Colon (tissue), 2 donors: ENCODE data around the gene CNFN.

Experiments
- FAIRE-seq: peaks from 2 replicates; lab custom pipeline; 2012; peaks lifted over from hg19 to GRCh38; lab: Jason Lieb, UNC
- donor health status: control.
- donor health status: control.

Gene CNFN, protein sequence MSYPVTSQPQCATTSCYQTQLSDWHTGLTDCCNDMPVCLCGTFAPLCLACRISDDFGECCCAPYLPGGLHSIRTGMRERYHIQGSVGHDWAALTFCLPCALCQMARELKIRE

DNA sequence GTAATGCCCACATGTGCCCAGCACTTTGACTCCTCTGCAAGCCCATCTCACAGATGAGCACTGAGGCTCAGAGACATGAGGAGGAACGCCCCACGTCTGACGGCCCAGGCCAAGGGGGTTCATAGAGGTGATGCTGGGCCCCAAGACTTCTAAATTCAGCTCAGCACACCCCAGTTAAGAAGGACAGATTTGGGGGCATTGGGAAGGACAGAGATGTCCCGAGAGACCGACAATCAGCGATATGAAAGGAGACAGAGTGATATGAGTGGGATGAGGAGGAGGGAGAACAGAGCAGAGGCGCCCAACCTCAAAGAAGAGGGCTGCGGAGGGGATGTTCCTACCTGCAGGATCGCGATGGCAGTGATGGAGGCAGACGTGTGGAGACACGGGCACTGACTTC is at the start of gene CNFN:
CNFN (minus strand) TSS at position 399 of the 400 bp plus-strand sequence. CDS start 1,260 bp downstream, outside the sequence.
- no peak for FAIRE-seq

DNA sequence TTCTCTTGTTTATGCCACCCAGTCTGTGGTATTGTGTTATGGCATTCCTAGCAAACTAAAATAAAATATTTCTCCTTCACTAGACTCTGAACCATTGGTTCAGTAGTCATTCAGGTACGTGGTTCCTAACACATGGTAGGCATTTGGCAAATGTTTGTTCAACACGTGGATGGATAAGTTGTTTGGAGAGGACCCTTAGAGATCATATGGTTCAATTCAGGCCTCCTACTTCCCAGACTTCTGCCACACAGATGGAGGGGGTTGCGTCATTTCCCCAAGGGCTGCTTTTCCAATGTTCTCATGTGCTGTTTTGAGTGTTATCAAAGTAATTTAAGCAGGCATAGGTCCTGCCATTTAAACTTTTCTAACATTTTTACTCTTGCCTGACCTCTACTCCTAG is 45.9 kb upstream of the CNFN start:
- FAIRE-seq: no peak

DNA sequence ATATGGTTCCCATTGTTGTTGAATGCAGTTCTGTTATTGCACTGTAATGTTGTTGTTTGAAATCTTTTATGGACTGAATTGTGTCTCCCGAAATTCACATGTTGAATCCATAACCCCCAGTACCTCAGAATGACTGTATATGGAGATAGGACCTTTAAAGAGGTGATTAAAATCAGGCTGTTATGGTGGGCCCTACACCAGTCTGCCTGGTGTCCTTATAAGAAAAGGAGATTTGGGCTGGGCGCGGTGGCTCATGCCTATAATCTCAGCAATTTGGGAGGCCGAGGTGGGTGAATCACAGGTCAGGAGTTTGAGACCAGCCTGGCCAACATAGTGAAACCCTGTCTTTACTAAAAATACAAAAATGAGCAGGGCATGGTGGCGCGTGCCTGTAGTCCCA is 45.2 kb upstream of the CNFN start:
- no peak for FAIRE-seq

DNA sequence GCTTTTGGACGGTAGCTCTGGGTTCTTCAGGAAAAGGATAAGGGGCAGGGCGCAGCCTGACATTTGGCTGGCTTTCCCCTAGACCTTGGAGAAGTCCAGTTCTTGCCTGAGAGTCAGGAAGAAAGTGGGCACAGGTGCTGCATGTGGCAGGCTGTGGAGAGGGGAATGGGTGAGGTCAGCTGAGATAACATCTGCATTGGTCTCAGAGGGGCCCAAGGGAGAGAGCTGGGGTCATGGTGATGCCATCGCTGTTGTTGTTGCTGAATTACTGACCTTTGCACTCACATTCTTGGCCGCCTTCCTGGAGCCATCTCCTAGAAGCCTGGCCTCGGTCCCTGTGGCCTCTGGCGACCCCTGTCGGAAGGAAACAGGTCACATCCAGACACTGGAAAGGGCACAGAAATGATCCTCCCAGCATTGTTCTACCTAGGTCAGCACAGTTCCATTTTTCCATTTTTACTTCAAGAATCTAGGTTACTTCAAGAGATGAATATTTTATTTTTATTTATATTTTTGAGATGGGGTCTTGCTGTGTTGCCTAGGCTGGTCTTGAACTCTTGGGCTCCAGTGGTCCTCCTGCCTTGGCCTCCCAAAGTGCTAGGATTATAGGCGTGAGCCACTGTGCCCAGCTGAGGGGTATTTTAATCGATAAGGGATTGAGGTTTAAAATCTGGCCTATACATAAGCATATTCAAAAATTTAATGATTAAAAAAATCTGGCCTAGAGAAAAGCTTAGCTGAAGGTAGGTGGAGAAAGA is 43.6 kb upstream of the CNFN start:
- FAIRE-seq: no peak

DNA sequence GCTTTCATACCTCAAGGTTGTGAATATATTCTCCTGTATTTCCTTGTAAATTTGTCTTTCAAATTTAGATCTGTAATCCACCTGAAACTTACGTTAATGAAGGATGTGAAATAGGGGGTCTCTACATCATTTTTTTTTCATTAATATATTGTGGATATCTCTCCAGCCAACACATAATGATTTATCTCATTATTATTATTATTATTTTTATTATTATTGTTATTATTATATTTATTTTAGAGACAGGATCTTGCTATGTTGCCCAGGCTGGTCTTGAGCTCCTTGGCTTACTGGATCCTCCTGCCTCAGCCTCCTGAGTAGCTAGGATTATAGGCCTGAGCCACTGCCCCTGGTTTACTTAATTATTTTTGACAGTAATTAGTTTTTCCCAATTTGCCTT is 41.4 kb upstream of the CNFN start:
- no peak for FAIRE-seq

DNA sequence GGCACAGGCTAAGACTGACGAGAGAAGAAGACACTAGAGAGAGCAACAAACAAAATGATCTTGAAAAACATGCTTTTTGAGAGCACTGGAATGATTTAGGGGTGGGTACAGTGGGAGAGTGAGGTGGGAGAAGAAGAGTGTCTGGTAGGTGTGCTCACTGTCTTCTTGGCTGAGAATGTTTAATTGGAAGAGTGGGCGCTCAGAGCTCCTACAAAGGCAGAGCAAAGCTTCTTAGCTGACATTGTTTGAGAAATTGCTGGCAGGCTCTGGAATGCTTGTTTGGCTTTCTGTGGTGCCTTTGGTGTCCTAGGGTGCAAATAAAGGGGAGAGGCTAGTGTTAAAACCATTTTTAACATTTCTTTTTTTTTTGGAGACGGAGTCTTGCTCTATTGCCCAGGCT is 38.6 kb upstream of the CNFN start:
- FAIRE-seq: no peak

DNA sequence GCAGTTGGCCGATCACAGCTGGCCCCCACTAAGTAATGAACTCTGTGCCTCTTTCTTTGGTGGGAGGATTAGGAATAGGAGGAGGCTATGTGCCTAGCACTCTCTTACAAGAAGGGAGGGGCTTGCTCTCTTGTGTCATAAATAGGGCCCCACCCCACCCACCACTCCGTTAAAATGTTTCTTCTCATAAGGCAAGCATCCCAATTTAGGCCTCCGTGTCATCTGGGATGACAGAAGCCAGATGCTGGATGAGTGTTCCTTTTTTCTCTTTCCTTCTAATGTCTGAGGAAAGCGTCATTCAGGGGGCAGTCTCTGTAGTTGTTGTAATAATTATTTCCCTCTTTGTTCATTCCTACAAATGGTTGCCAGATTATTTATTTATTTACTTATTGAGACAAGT is 37.2 kb upstream of the CNFN start, which contains the start of gene LIPE:
LIPE (minus strand) TSS at position 76 of the 400 bp plus-strand sequence. CDS start 239 bp downstream, outside the sequence.
- FAIRE-seq: no peak

DNA sequence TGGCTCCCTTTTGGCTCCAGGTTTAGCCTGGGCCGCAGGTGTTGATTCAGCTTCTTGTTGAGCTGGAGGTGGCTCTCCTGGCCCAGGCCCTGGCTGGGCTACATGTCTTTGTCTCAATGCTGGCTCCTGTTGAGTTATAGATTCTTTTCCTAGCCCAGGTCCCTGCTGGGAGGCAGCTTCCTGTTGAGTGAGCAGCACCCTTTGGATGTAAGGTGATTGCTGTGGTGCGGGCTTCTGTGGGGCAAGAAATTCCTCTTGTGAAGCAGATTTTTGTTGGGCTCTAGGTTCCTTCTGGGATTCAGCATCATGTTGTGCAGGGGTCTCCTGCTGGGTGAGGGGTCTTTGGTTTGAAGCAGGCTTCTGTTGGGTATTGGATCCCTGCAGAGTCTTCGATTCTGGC is 36.5 kb upstream of the CNFN start:
- FAIRE-seq: no peak

DNA sequence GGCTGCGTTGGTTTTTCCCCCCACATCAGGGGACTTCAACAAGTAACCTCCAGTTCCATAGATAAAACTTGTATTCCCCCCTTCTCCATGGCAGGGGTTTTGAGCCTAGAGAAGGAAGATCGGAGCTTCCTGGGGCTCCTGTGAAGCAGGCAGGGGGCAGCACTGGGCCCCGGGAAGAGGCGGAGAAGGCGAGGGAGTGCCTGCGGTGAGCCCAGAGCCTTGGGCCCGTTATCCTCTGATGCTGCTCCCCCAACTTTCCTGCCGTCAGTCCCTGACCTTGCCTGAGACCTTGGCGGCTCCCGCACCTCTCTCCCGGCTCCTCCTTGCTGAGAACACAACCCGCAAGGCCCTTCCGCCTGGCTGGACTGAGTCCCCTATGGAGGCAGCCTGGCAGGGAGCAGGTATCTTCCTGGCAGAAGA is 34.6 kb upstream of the CNFN start:
- FAIRE-seq: no peak

DNA sequence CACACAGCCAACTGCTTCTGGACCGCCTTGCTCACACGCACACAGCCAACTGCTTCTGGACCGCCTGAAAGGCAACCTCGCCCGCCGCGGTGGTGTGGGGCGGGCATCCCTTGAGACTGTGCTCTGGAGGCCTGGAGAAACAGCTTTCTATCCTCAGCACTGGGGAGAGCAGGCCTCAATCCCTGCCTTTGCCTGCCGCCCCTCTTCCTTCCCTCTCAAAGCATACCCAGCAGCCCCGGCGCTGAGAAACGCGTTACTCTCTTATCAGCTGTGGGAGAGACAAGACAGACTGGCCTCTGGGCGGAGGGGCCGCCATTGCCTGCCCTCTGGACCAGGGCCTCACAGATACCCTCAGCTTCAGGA is 34.2 kb upstream of the CNFN start:
- no peak for FAIRE-seq

DNA sequence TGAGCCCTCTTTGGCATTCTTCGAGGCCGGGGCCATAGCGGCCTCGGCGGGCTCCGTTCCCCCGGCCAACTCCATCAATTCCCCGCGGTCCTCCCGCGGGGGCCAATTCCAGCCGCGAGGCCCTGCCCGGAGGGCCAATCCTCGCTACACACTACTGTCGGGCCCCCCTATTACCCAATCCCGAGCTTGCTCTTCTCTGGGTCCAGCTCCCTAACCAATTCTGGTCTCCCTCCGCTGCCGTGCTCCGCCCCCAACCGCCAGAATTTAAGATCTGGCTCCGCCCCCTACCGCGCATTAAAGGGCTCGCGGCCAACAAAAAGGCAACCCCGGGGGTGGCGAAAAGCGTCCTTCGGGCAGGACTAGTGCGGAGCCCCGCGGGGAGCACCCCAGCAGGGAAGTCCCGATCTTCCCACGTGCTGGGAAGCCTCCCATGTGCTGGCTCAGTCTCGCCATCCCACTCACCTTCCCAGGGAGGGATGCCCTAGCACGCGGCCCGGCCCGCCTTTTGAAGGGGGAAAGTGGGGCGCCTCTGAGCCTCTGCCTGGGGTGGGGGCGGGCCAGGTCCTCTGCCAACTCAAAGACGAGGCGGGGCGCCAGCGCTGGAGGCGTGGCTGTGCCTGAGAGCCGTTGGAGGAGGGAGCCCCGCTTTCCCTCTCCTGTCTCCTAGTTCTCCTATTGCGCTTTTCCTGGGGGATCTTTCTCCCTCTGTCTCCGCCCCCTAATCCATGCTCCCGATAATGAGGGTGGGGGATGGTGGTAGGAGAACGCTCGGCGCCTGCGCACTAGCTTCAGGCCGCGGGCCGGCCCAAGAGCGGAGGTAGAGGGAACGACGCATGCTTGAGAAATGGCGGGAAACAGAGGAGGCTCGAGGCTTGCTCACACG is 33.6 kb upstream of the CNFN start:
- FAIRE-seq: no peak

DNA sequence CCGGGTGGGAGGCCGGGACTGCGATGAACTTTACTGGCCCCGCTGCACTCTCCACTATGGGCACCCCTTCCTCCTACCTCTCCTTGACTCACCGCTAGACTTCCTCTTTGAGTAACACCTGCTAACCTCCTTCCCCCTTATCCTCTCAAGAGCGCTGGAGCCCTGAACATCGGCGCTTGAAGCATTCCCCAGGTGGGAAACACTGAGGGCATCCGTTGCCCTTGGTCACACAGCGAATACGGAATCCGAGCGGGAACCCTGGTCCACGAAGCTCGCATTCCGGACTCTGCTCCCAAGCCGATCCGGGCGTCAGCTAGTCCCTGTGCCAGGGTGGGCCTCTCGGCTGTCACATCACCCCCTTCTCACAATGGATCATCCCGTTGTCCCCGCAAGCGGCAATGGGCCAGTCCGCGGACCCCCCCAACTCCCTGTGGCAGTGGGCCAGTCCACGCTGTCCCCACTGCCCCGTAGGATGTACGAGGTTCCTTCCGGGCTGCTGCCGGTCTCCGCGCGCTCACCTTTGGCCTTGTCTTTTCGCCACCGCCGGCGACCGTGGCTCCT is 32.9 kb upstream of the CNFN start:
- FAIRE-seq: no peak

DNA sequence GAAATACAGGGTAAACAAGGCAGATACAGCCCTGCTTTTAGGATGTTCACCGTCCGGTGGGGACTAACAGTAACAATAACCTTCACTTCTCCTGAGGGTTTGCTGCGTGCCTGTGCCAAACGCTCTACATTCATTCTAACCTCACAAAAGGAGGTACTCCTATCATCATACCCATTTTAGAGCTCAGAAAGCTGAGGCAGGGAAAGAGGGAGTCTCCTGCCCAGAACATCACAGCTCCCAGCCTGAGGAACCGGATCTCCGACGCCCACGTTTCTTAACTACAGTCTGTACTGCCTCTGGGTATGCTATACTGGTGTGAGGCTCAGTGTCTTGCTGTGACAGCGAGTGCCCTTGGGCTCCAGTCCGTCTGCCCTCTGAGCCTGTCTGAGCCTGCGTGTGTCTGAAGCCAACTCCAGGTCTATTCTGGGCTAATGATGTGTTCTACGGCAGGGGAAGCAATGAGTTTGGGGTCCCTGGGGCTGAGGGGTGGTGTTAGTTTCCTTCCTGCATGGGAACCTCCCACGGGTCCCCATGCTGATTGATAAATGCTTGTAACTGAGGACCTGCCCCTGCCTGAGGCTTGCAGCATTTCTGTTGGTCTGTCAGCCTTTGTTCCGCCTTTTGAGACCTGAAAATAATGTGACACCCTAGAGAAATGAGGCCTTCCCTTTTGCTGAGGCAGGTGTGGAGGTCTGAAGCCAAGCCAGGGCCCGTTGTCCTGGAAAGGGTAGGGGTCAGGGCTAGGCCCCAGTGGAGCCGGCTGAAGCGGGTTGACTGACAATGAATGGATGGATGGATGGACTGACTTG is 32.2 kb upstream of the CNFN start:
- FAIRE-seq: no peak

DNA sequence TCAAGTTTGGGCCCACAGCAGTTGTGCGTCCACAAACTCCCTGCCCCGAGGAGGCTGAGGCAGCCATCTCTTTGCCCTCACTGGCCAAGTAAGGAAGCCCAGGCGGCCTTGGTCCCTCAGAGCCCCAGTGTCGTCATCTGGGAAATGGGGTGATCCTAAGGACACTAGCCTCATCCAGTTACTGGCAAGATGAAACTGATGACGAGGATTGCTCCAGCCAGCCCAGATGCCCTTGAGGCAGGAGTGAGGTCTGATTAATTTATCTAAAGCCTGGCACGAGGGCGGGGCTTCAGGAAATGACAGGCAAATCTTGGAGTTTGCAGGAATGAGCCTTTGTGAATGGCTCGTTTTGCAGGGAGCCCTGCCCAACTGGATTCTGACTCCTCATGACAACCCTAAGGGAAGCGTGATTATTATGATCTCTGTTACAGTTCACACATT is 31.5 kb upstream of the CNFN start:
- no peak for FAIRE-seq

DNA sequence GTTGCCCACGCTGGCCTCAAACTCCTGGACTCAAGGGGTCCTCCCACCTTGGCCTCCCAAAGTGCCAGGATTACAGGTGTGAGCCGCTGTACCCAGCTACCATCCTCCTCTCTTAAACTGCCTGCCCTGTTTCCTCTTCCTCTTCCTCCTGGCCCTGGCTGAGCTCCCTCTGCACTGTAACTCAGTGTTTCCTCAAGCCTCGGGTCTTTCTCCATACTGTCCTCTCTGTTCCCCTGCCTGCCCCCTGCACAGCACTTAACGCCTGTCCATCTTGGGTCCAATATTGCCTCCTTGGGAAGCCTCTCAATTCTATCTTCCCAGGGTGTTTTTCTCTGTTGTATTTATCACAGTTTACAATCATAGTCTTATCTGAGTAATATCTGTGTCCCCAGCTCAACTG is 31.0 kb upstream of the CNFN start:
- no peak for FAIRE-seq

DNA sequence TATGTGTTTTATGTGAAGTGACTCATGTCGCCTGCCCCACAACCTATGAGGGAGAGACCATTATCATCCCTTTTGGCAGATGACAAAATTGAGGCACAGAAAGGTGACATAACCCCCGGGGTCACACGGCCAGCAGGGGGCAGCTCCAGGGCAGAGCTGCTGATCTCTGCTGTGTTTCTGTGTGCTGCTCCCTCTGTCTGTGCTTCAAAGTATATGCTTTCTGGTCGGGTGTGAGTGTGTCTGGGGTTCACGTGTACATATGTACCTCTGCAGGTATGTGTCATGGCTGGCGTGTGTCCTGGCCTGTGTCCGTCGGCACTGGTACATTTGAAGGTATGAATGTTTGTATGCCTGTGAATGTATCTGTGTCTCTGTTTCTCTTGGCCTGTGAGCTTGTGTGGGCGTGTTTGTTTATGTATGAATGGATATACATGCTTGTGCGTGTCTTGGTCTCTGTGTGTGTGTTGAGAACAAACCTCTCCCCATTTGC is 30.0 kb upstream of the CNFN start:
- no peak for FAIRE-seq

DNA sequence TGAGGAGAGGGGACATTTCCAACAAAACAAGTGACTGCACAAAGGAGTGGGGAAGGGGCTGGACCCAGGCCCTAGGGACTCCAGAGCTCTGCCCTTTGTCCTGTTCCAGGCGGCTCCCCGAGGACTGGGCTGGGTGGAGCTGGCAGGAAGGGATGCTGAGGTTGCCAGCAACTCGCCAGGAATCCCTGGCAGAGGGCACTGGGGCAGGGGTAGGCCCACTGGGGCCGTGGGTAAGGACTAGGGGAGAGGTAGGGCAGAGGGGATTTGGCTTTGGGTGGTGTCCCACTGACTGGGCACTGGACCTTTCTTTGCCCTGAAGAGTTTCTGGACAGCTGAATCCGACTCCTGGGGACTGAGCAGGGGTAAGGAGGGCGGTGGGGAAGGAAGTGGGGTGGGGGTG is 29.2 kb upstream of the CNFN start:
- no peak for FAIRE-seq

DNA sequence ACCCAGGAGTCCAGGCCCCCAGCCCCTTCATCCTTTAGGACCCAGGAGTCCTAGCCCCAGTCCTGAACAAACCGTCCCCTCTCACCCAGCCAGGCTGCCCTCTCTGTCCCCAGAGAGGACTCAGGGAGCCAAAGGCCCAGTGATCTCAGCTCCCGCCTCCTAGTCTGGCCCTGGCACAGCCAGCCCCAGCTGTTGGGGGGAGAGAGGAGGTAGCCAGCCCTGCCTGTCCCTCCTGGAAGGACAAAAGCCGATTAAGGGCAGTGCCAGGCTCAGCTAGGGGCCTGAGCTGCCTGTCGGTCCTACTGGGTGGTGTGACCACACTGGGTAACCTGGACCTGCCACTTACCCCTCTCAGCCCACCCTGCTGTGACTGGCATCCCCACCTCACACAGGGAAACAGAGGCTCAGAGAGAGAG is 22.6 kb upstream of the CNFN start:
- FAIRE-seq: no peak

DNA sequence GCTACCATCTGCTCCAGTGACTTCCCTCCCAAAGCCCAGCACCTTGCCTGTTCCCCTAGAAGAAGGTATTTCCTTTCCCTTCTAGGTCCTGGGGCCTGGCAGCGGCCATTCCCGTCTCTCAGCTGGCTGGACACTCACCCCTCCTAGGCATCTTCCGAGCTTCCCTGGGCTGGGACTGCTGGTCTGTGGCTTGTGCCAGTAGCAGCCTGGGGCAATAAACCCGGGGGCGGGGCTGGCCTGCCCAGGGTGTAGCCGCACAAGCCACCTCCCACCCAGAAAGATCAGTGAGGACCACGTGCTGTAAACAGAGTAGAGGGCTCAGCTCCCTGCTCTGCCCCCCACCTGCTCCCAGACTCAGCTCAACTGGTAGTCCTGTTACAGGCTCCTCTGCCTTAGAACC is 22.1 kb upstream of the CNFN start:
- FAIRE-seq: no peak

DNA sequence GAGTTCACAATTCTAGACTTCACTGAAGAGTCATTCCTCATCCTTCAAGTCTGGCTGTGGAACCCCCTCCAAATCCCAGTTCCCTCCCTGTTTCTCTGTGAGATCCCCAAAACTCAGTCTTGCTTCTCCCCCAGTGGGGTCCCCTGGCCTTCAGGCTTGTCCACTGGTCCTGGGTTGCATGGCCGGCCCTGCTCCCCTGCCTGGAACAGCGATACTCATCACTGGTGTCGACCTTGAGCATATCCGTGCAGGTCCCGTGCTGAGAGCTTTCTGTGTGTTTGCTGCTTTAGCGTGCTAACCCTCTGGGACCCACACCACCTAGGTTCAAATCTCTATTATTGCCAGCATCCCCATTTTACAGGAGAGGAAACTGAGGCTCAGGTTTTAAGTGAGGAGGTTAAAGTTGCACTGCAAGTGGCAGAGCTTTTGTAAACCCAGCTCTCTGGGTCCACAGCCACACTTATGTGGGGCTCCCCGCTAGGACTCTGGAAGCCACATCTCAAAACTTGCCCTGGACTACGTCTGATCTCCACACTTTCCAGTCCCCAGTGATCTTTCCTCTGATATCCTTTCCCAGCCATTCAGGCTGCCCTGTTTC is 21.6 kb upstream of the CNFN start:
- FAIRE-seq: no peak

DNA sequence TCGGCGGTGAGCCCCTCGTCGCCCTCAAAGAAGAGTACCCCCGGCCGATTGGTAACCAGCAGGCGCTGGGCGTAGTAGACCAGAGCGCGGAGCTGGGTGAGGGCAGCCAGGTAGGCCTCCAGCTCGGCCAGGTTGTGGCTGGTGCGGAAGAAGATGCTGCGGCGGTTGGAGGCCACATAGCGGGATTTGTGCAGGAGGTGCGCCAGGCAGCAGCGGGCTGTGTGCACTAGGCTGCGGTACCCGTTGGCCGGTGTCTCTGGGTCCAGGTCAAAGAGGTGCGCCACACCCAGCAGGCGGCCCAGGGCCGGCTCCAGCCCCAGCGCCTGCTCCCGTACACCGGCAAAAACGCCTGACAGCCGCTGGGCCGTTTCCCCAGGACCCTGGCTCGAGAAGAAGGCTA is 20.3 kb upstream of the CNFN start:
- no peak for FAIRE-seq
